ELR (cell line): ENCODE measurements around the gene FRMD3.
A peak's percentile ranks its signal among the peaks of the same experiment; 100 is the strongest.

Experiments used
- DNase-seq: peaks from one replicate; pipeline ENCODE4 v3.0.0-alpha.2; 2015; ENCODE audit warnings: low read depth

The FRMD3 gene

GRCh38 chr9:83472764-83473163, 65.4 kb downstream of the FRMD3 start:
- peak; percentile 5 for DNase-seq

DNA sequence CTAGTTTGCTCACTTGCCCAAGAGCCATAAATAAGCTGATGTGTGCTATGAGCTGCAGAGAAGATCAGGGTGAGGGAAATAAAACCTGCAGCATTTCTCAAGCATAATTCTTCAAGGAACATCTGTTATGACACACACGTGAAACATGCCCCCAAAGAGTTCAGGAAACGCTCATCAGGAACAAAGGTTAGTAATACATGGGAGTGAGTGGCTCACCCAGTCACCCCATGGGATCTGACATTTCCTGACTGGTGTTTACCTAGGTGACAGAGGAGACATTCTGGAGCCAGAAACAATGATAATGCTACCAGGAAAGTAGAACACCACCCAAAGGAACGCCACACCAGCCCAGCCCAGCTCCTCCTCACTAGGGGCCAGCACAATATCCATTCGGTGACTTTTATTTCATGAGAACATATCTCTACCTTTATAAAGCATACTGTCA, 66.0 kb downstream of the FRMD3 start:
- DNase-seq: peak; percentile 92

GRCh38 chr9:83471241-83471640, 67.0 kb downstream of the FRMD3 start:
- no peak for DNase-seq

- DNase-seq: no peak
Observed at GRCh38 chr9:83469722-83470121, 68.5 kb downstream of the FRMD3 start.

DNA sequence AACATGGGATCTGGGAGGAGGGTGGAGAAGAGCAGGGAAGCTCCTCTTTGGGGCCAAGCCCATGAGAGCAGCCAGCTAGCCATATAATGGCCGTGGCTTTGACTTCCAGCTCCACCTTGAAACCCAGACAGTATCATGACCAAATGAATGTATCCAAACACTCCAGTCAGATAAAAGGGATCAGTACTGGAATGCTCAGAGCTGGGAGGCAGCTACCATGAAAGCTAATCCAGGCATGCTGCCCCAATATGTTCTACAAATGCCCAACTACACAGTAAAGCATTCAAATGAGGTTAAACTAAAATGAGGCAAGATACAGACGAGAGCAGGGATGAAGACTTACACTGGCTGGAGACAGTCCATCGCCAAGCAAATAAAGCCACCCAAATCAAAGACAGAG, 69.4 kb downstream of the FRMD3 start:
- no peak for DNase-seq

- no peak for DNase-seq
Observed at GRCh38 chr9:83466877-83467276, 71.3 kb downstream of the FRMD3 start.

DNA sequence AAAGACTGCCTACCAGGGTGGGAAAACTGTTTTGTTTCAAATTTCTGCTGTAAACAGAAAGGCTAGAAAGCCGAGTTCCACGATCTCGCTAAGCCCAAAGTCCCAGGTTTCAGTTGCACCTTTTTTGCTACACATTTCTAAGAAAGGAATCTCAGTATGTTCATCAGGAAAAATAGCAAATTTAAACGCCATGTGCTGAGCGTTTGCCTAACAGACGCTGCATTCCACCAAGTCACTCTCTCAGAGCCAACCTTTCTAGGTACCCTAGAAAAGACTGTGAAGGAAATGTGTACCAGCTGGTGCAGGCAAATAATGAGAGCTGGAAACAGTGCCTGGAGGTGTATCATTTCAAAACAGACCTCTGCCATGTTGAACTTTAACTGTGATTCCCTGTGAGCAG, 71.8 kb downstream of the FRMD3 start:
- no peak for DNase-seq

- no peak for DNase-seq
Observed at GRCh38 chr9:83459830-83460229, 78.4 kb downstream of the FRMD3 start.

- no peak for DNase-seq
Observed at GRCh38 chr9:83458530-83458929, 79.7 kb downstream of the FRMD3 start.

- no peak for DNase-seq
Observed at GRCh38 chr9:83457005-83457404, 81.2 kb downstream of the FRMD3 start.

DNA sequence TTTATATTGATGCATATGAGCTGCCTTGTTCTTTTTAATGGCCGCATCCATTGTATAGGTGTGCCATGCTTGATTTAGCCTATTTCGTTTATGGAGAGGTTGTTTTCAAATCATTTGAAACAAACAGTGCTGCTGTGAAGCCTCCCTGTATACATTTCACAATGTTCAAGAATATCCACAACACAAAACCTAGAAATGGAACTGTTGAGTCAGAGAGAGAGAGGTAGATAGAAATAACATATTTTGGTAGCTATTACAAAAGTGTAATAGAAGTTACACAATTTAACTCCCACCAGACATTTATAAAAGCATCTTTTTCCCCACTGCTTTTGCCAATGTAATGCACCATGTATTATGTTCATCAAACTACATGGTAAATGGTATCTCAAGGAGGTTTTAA, 82.0 kb downstream of the FRMD3 start:
- DNase-seq: no peak

DNA sequence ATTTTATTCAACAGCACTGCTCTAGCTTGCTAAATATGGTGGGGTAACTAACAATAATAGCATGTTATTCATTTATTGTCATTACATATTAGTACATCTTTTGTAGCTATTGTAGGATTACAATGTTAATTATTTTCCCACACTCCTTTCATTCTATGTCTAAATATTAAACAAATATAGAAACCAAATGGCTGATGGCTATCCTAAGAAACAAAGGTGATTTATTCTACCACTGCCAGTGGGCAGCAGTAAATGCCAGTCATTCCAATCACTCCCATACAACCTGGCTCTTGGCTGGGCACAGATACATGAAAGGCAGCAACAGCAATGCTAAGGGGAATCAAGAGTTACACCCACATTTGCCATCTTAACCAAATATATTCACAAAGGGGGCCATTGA, 84.1 kb downstream of the FRMD3 start:
- no peak for DNase-seq

GRCh38 chr9:83451308-83451707, 86.9 kb downstream of the FRMD3 start:
- peak; percentile 41 for DNase-seq

DNA sequence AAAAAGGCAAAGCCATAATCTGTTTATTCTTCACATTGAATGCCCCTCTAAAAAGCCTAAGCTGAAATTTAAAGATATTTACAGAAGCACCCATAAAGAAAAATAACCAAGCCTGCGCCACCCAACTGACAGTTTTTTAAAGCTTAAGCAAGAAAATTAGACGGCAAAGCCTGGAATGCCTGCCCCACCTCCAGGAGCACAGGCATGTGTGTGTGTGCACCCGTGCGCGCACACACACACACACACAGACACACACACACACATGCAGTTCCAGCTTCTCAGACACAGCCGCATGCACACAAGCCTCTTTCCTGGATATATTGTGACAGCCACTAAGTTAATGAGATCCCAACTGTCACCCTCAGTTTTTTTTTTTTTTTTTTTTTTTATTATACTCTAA, 88.2 kb downstream of the FRMD3 start:
- no peak for DNase-seq

DNA sequence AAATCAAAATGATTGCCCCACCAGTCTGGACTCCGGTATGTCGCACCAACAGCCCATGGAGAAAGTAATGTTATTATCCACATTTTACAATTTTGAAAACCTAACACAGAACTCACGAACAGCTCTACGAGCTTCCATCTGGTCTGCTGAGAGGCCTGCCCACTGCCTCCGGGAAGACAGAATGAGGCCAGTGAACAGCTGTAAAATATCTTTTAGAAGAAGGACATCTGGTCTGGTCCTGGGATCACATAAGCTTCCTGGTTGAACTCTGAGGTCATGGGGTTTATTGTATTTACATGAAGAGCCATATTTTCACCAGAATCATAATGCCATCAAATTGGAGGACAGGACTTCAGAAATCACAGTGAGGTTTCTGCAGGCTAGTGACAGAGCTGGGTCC, 89.0 kb downstream of the FRMD3 start:
- DNase-seq: no peak

DNA sequence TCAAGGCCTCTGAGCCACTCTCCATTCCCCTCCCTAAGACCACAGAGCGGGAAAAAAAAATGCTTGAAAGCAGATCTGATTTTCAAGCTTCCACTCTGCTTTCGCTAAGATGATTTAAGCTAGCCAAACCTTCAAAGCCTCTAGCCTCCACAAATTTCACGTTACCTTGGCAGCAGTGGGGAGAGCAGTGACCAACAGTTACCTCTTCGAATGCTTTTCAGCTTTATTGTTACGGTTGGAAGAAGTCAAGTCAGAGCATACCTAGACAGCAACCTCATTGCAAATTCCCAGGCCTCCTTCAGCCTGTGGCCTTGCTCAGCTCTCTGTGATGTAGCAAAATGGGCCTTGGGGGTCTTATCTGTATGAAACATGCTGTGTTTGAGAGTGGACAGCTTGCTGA, 89.6 kb downstream of the FRMD3 start:
- no peak for DNase-seq

- no peak for DNase-seq
Observed at GRCh38 chr9:83447351-83447750, 90.8 kb downstream of the FRMD3 start.

GRCh38 chr9:83445703-83446265, 92.4 kb downstream of the FRMD3 start:
- no peak for DNase-seq

- no peak for DNase-seq
Observed at GRCh38 chr9:83444110-83444509, 94.1 kb downstream of the FRMD3 start.

- no peak for DNase-seq
Observed at GRCh38 chr9:83441390-83441789, 96.8 kb downstream of the FRMD3 start.

DNA sequence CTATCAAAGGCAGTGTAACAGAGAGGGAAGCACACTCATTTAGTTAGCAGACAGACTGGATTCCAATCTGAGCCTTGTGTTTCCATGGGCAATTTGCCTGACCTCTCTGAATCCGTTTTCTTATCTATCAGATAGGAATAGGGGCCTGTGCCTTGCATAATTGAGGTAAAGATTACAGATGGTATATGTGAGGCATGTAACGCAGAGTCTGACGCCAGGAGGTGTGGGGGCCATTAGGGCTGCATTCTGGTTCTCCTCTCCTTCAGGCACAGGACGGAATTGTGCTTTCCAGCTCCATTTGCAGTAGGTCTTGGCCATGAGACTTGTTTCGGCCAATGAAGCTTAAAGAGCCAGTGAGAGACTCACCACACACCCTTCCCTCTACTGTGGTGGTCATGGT, 97.6 kb downstream of the FRMD3 start:
- DNase-seq: no peak

- no peak for DNase-seq
Observed at GRCh38 chr9:83435301-83435700, 102.9 kb downstream of the FRMD3 start.

DNA sequence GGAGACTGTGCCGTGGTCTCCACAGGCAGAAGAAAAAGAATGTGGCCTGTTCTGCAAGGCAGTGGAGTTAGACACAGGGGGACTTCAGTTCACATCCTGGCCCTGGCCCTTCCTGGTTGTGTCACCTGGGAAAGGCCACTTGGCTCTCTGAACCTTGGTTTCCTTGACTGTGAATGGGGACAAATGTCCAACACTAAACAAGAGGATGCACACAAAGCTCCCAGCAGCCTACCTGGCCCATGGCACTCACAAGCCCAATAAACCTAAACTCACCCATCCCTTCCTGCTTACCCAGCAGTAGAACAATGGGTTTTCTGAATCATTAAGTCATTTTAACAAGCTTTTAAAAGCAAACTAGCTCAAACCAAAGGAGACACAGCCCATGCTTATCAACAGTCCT, 103.9 kb downstream of the FRMD3 start:
- DNase-seq: no peak

- no peak for DNase-seq
Observed at GRCh38 chr9:83433846-83434245, 104.4 kb downstream of the FRMD3 start.
